Measurements from ENCODE around the gene MSN.

DNA sequence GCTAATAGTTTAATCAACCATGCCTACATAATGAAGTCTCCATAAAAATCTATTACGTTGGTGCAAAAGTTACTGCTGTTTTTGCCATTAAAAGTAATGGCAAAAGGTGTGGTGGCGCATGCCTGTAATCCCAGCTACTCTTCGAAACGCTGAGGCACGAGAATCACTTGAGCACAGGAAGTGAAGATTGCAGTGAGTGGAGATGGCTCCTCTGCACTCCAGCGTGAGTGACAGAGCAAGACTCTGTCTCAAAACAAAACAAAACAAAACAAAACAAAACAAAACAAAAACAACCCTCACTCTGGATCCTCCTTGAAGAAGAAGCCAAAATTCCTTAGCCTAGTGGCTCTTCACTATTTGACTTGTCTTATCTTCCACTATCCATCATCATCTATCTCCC is 78.0 kb downstream of the MSN start:
- TF ChIP-seq, protein P1, sequence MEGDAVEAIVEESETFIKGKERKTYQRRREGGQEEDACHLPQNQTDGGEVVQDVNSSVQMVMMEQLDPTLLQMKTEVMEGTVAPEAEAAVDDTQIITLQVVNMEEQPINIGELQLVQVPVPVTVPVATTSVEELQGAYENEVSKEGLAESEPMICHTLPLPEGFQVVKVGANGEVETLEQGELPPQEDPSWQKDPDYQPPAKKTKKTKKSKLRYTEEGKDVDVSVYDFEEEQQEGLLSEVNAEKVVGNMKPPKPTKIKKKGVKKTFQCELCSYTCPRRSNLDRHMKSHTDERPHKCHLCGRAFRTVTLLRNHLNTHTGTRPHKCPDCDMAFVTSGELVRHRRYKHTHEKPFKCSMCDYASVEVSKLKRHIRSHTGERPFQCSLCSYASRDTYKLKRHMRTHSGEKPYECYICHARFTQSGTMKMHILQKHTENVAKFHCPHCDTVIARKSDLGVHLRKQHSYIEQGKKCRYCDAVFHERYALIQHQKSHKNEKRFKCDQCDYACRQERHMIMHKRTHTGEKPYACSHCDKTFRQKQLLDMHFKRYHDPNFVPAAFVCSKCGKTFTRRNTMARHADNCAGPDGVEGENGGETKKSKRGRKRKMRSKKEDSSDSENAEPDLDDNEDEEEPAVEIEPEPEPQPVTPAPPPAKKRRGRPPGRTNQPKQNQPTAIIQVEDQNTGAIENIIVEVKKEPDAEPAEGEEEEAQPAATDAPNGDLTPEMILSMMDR (IDR thresholded peaks at IDR 0.05; ENCODE audit: low read depth, low read length, poor library complexity, severe bottlenecking), result no peak
- no peak for TF ChIP-seq EZH2phosphoT487 (IDR thresholded peaks at IDR 0.05; ENCODE audit: borderline replicate concordance, low read length)

Measured in DOHH2 (cell line).